Activated naive CD8-positive, alpha-beta T cell (primary cell): ENCODE results near the gene GRIK3.

Experiments
- H3K27ac Mint-ChIP-seq: one replicate; pipeline ENCODE4 v1.8.0; 2021; ENCODE audit warnings: mixed read lengths
- H3K27me3 Mint-ChIP-seq: one replicate; pipeline ENCODE4 v1.8.0; 2021; ENCODE audit warnings: mixed read lengths
- H3K36me3 Mint-ChIP-seq: one replicate; pipeline ENCODE4 v1.8.0; 2021; ENCODE audit warnings: mixed read lengths
- H3K4me1 Mint-ChIP-seq: one replicate; pipeline ENCODE4 v1.8.0; 2021; ENCODE audit warnings: low read depth, mixed read lengths
- H3K4me3 Mint-ChIP-seq: one replicate; pipeline ENCODE4 v1.8.0; 2021; ENCODE audit warnings: mild to moderate bottlenecking, mixed read lengths
- H3K9me3 Mint-ChIP-seq: one replicate; pipeline ENCODE4 v1.8.0; 2021; ENCODE audit warnings: low read depth, mixed read lengths

The GRIK3 gene

DNA sequence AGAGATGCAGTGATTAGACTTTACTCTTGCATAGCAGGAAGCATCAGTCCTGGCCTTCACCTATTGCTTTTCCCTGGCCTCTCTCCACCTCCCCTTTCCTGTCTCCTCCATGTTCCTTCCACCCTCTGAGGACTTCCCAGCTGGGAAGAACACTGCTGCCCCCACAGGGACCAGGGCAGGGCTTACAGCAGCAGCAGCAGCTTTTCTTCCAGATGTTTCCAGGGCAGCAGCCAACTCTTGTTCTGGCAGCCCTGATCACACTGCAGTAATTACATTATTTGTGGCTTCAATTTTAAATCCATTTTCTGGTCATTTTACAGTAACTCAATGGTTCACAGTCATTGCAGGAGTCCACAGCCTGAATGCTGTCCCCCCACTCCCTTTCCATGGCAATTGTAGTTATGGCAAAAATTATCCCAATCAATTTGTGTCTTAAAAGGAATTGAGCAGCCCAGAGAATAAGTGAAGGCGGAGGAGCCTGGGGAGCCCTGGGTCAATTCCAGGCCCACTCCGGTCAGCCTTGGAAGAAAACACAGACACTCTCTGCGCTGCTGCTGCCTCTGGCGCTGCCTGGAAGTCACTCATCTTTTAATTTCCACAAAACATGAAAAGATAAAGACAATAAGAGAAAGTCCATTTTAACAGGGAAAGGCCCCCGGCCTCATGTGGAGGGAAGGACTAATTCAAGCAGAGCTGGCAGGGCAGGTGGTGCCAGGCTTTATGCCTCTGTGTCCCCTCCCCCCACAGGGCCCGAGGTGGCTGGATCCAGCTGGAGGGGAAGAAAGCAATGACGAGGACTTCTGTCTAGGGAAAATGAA lies 148.6 kb downstream of the GRIK3 start:
- Mint-ChIP-seq H3K9me3 (no peaks in the 10 kb centered on the region), H3K4me1 (no peaks in the 10 kb centered on the region), H3K27me3 (peaks cover 9% of the 10 kb centered on the region), H3K4me3 (no peak overlapping the region), H3K36me3 (no peaks in the 10 kb centered on the region), H3K27ac (no peak overlapping the region)

DNA sequence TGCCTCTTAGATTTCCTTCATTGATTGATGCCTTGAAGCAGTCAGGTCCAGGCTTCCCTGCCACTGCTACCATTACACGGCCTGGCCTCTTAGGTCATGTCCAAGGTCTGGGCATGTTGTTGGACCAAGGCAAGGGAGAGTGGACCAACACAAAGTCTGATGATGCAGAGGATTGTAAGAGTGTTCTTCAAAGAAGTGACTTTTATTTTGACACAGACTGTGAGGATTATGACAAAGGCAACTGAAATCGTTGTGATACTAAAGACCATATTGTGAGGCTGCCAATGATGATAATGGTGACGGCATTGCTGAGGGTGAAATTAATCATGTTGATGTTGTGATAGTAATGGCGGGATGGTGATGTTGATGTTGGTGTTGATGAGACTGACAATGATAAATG lies 149.5 kb downstream of the GRIK3 start:
- no peak overlapping the region for H3K27ac Mint-ChIP-seq
- no peak overlapping the region for H3K4me3 Mint-ChIP-seq
- H3K27me3 Mint-ChIP-seq: peaks cover 11% of the 10 kb centered on the region
- no peaks in the 10 kb centered on the region for H3K4me1 Mint-ChIP-seq
- H3K9me3 Mint-ChIP-seq: no peaks in the 10 kb centered on the region
- no peaks in the 10 kb centered on the region for H3K36me3 Mint-ChIP-seq

GRCh38 chr1:36884029-36884701 lies 150.2 kb downstream of the GRIK3 start:
- no peaks in the 10 kb centered on the region for H3K4me1 Mint-ChIP-seq
- no peak overlapping the region for H3K27ac Mint-ChIP-seq
- H3K36me3 Mint-ChIP-seq: no peaks in the 10 kb centered on the region
- peaks cover 11% of the 10 kb centered on the region for H3K27me3 Mint-ChIP-seq
- no peak overlapping the region for H3K4me3 Mint-ChIP-seq
- no peaks in the 10 kb centered on the region for H3K9me3 Mint-ChIP-seq

DNA sequence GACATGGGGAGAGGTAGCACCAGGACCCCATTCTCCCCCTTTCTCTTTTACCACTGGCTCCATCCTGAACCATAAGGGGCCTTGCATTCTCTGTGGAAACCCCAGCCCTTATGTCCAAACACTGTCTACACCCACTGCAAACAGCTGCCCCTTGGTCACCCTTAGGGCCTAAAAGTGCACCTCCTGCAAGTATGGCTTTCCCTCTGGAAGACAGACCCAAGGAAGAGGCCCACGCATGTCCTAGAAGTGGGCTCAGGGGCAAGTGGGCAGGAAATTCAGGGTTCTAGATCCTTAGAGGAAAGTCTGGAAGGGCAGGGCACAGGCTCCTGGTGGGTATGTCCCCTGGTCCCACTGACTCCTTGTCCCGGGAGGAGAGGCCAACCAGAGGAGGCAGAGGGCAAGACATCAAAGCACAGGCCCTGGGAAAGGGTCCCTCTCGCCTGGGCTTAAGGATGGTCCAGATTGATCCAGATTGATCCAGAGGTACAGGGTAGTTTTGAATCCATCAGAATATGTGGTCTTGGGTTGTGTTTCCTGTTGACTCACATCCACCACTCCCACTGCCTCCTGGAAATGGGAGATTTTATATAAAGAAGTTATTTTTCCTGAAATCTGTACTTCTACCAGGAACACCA lies 150.9 kb downstream of the GRIK3 start:
- Mint-ChIP-seq H3K4me3 (no peak overlapping the region), H3K9me3 (no peaks in the 10 kb centered on the region), H3K36me3 (no peaks in the 10 kb centered on the region), H3K4me1 (no peaks in the 10 kb centered on the region), H3K27me3 (peaks cover 5% of the 10 kb centered on the region), H3K27ac (no peak overlapping the region)

DNA sequence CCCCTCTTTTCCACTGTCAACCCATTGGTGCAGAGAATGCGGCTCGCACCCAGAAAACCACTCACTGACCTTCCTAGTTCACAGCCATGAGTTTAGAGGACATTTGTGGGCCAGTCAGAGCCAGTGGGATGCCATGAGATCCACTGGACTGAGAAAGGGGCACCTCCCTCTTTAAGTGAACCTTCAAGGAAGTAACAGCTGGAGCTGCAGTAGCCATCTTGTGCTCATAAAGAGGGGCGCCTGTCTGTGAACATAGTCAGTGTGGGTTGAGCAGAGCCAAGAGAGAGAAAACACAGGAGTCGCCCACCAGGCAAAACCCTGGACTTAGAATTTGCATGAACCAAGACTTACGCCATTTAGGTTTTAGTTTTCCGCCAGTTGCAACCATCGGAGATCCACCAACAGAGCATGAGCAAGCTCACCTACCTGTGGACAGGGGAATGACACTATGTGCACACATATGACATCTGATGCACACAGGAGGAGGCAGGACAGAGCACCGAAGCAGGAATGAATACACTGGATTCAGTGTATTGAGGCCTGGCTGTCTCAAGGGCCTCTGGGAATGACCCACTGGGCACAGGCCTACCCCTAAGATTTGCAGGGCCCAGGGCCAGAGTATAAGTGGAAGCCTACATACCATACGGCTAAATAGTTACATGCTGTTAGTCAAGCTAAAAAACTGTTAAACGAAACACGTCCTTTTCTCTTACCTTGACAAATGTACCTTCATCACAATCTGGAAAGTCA lies 151.6 kb downstream of the GRIK3 start:
- H3K27me3 Mint-ChIP-seq: peaks cover 4% of the 10 kb centered on the region
- no peaks in the 10 kb centered on the region for H3K4me1 Mint-ChIP-seq
- no peaks in the 10 kb centered on the region for H3K36me3 Mint-ChIP-seq
- no peak overlapping the region for H3K4me3 Mint-ChIP-seq
- no peaks in the 10 kb centered on the region for H3K9me3 Mint-ChIP-seq
- no peak overlapping the region for H3K27ac Mint-ChIP-seq

- H3K27ac Mint-ChIP-seq: no peak overlapping the region
- H3K9me3 Mint-ChIP-seq: no peaks in the 10 kb centered on the region
- H3K36me3 Mint-ChIP-seq: no peaks in the 10 kb centered on the region
- H3K4me3 Mint-ChIP-seq: no peak overlapping the region
- H3K4me1 Mint-ChIP-seq: no peaks in the 10 kb centered on the region
- peaks cover 9% of the 10 kb centered on the region for H3K27me3 Mint-ChIP-seq
Measured at GRCh38 chr1:36881541-36881940, 152.8 kb downstream of the GRIK3 start.

GRCh38 chr1:36881068-36881405 lies 153.3 kb downstream of the GRIK3 start:
- no peak overlapping the region for H3K4me3 Mint-ChIP-seq
- H3K27me3 Mint-ChIP-seq: peaks cover 9% of the 10 kb centered on the region
- H3K36me3 Mint-ChIP-seq: no peaks in the 10 kb centered on the region
- no peaks in the 10 kb centered on the region for H3K4me1 Mint-ChIP-seq
- H3K27ac Mint-ChIP-seq: no peak overlapping the region
- no peaks in the 10 kb centered on the region for H3K9me3 Mint-ChIP-seq

- Mint-ChIP-seq H3K36me3 (no peaks in the 10 kb centered on the region), H3K4me1 (no peaks in the 10 kb centered on the region), H3K27me3 (peaks cover 9% of the 10 kb centered on the region), H3K4me3 (no peak overlapping the region), H3K27ac (no peak overlapping the region), H3K9me3 (no peaks in the 10 kb centered on the region)
Measured at GRCh38 chr1:36880155-36881067, 153.9 kb downstream of the GRIK3 start.

DNA sequence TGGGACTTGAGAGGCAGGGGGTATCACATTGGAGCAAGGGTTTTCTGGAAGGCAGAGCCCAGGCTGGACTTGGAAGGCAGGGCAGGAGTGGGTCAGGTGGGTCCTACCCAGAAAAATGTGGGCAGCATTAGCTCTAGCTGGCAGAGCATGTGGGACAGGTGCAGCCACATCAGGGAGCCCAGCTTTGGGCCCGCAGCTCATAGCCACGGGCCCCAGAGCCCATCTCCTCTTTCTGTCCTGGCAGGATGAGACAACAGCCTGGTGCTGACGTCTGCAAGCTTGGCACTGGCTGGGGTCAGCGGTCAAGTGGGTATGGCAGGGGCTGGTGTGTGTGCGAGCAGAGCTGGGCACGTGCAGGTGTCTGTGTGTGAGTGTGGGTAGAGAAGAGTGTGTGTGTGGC lies 154.7 kb downstream of the GRIK3 start:
- Mint-ChIP-seq H3K36me3 (no peaks in the 10 kb centered on the region), H3K4me3 (no peak overlapping the region), H3K4me1 (no peaks in the 10 kb centered on the region), H3K27me3 (peaks cover 9% of the 10 kb centered on the region), H3K9me3 (no peaks in the 10 kb centered on the region), H3K27ac (no peak overlapping the region)

DNA sequence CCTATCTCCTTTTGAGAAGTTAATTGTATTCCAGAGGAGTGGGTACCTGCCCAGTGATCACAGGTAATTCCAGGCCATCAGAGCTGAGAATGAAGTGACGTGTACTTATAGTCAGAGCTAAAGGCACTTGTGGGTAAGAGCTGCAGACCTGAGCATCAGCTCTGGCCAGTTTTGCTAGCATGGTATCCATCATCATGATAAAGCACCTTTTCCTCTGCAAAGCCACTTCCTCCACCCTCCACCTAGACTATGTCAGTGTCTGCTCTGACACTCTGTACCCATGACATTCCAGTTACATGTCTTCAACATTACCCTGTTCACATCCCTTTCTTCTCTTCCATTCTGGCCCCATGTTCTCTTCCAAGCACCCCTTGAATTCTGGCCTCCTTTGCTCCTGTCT lies 157.3 kb downstream of the GRIK3 start:
- Mint-ChIP-seq H3K27ac (no peak overlapping the region), H3K9me3 (no peaks in the 10 kb centered on the region), H3K27me3 (peaks cover 8% of the 10 kb centered on the region), H3K36me3 (no peaks in the 10 kb centered on the region), H3K4me1 (no peaks in the 10 kb centered on the region), H3K4me3 (no peak overlapping the region)

- Mint-ChIP-seq H3K27me3 (peaks cover 5% of the 10 kb centered on the region), H3K9me3 (no peaks in the 10 kb centered on the region)
Measured at GRCh38 chr1:36874271-36875060, 159.8 kb downstream of the GRIK3 start.

GRCh38 chr1:36872858-36873257 lies 161.5 kb downstream of the GRIK3 start:
- no peaks in the 10 kb centered on the region for H3K9me3 Mint-ChIP-seq
- no peak overlapping the region for H3K27ac Mint-ChIP-seq
- peaks cover 5% of the 10 kb centered on the region for H3K27me3 Mint-ChIP-seq
- H3K36me3 Mint-ChIP-seq: no peaks in the 10 kb centered on the region
- H3K4me3 Mint-ChIP-seq: no peak overlapping the region
- H3K4me1 Mint-ChIP-seq: no peaks in the 10 kb centered on the region

More at GRCh38 chr1:36874271-36875060, 159.8 kb downstream of the GRIK3 start:
- H3K4me1 Mint-ChIP-seq: no peaks in the 10 kb centered on the region
- no peak overlapping the region for H3K4me3 Mint-ChIP-seq
- H3K27ac Mint-ChIP-seq: no peak overlapping the region
- H3K36me3 Mint-ChIP-seq: no peaks in the 10 kb centered on the region

DNA sequence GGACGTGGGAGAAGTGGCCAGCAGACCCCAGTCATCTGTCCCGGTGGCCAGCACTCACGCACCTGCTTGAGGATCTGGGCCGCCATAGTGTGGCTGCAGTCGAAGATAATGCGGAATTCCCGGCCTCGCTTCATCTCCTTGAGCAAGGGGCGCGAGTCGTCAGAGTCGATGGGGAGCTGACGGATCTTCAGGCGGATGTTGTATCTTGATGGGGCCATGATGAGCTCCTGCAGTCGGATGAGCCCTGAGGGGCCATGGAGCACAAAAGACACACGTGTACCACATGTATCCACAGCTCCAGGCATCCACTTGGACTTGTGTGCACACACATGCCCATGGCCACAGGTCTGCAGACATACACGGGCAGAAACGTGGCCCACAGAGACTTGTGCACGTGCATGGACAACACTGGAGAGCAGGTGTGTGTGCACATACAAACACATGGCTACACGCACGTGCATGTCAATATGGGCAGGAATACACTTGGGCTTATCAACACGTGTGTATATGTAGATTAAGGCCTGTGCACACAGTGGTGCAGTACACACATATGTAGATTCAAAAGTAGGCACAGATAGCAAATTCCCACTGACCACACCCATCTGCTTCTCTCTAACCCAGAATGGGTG lies 162.1 kb downstream of the GRIK3 start:
- H3K4me1 Mint-ChIP-seq: no peaks in the 10 kb centered on the region
- no peak overlapping the region for H3K4me3 Mint-ChIP-seq
- H3K27me3 Mint-ChIP-seq: peaks cover 1% of the 10 kb centered on the region
- H3K27ac Mint-ChIP-seq: no peak overlapping the region
- no peaks in the 10 kb centered on the region for H3K9me3 Mint-ChIP-seq
- H3K36me3 Mint-ChIP-seq: no peaks in the 10 kb centered on the region
